HCT116 (cell line): ENCODE measurements around the gene PPP1R37.

Experiments
- ATF3 ChIP-seq: IDR thresholded peaks from 2 replicates; pipeline ENCODE4 v1.6.1; 2012
- CTCF ChIP-seq, 3 experiments: fragments of 200-600 bp in 1 of 3; sonication (generic) in 1 of 3; IDR thresholded peaks in 2 of 3; conservative IDR thresholded peaks in 1 of 3; 2 replicates each; pipeline ENCODE4 v1.5.1; 2012 to 2017; ENCODE audit warnings: low read depth in 2 of 3, low read length in 2 of 3, antibody characterized with exemption in 1 of 3, borderline replicate concordance in 1 of 3, control low read depth in 1 of 3, mild to moderate bottlenecking in 1 of 3, mixed read lengths in 1 of 3, mixed run types in 1 of 3, moderate library complexity in 1 of 3; ENCODE audit not compliant: insufficient read depth in 1 of 3
- FOSL1 ChIP-seq: IDR thresholded peaks from 2 replicates; pipeline ENCODE4 v1.6.1; 2012; ENCODE audit warnings: low read depth
- POLR2A ChIP-seq: IDR thresholded peaks from 2 replicates; pipeline ENCODE4 v1.7.0; 2011; ENCODE audit warnings: borderline replicate concordance; ENCODE audit not compliant: insufficient read depth, insufficient read length; ENCODE audit errors: extremely low read depth
- POLR2AphosphoS5 ChIP-seq: IDR thresholded peaks from 2 replicates; pipeline ENCODE4 v1.6.1; 2011; ENCODE audit warnings: mild to moderate bottlenecking, low read depth, low read length, moderate library complexity
- RAD21 ChIP-seq: IDR thresholded peaks from 2 replicates; pipeline ENCODE4 v1.6.1; 2012; ENCODE audit warnings: low read depth, mild to moderate bottlenecking
- REST ChIP-seq: IDR thresholded peaks from 2 replicates; pipeline ENCODE4 v1.6.1; 2012; ENCODE audit warnings: low read depth
- ZBTB33 ChIP-seq: IDR thresholded peaks from 2 replicates; pipeline ENCODE4 v1.6.1; 2011; ENCODE audit warnings: mild to moderate bottlenecking, low read length, moderate library complexity; ENCODE audit not compliant: insufficient replicate concordance; ENCODE audit errors: extremely low read depth
- ZNF274 ChIP-seq: fragments of 200-500 bp; sonication (Bioruptor generic); IDR thresholded peaks from 2 replicates; pipeline ENCODE4 v1.6.1; 2014; ENCODE audit warnings: mild to moderate bottlenecking, low read depth, low read length, inconsistent platforms

GRCh38 chr19:45063851-45064801 lies 28.9 kb upstream of the PPP1R37 start:
- no peak for TF ChIP-seq REST
- no peak for TF ChIP-seq ATF3
- no peak for TF ChIP-seq CTCF (IDR thresholded peaks at IDR 0.05 in 2 of 3, conservative IDR thresholded peaks at IDR 0.05 in 1 of 3; ENCODE audit: borderline replicate concordance in 1 of 3, insufficient read depth in 1 of 3, low read depth in 2 of 3, low read length in 2 of 3)
- TF ChIP-seq POLR2AphosphoS5, result no peak
- no peak for TF ChIP-seq POLR2A
- TF ChIP-seq RAD21, result no peak
- TF ChIP-seq ZNF274, result no peak
- TF ChIP-seq FOSL1, result no peak
- no peak for TF ChIP-seq ZBTB33
